Right lobe of liver (tissue), 6 donors: Measurements from ENCODE around the gene ATP13A3. TPM values are rescaled to one million over a fixed set of nuclear protein-coding genes. Genes with fewer than 3 reads are reported as not detected.
A peak's percentile ranks its signal among the peaks of the same experiment; 100 is the strongest.

Experiments used
- ATAC-seq, 4 donors: fragments of 200-7000 bp; cut with Tn5 transposase; one replicate each; pipeline ENCODE4 v1.9.1; 2020; ENCODE audit warnings: mild to moderate bottlenecking in 4 of 4, moderate library complexity in 4 of 4
- DNase-seq, 3 donors: peaks; one replicate each; pipeline ENCODE4 v3.0.0-alpha.2; 2020
- H3K27ac ChIP-seq, 3 donors: fragments of 200-600 bp; one replicate each; pipeline ENCODE4 v1.8.0; 2022
- H3K27me3 ChIP-seq, 2 donors: fragments of 200-600 bp; one replicate each; pipeline ENCODE4 v1.8.0; 2022
- H3K36me3 ChIP-seq, 4 donors: fragments of 200-600 bp; sonication (generic) in 1 of 4; one replicate each; pipeline versions ENCODE4 v1.5.1 to v1.8.0; 2017 to 2022; ENCODE audit warnings: control low read depth in 1 of 4
- H3K4me1 ChIP-seq, 4 donors: fragments of 200-600 bp; sonication (generic) in 1 of 4; one replicate each; pipeline versions ENCODE4 v1.5.1 to v1.8.0; 2017 to 2022; ENCODE audit warnings: control low read depth in 1 of 4
- H3K4me3 ChIP-seq, 3 donors: fragments of 200-600 bp; one replicate each; pipeline ENCODE4 v1.8.0; 2022
- H3K9me3 ChIP-seq, 4 donors: fragments of 200-600 bp; sonication (generic) in 1 of 4; one replicate each; pipeline versions ENCODE4 v1.5.1 to v1.8.0; 2017 to 2022; ENCODE audit warnings: control low read depth in 1 of 4
- POLR2A ChIP-seq: fragments of 450-650 bp; IDR thresholded peaks from one replicate; pipeline ENCODE4 v1.6.1; 2017; ENCODE audit warnings: antibody characterized with exemption, mild to moderate bottlenecking
- WGBS: methylation state at CpG from one replicate; pipeline ENCODE4 v1.1.6; 2018; ENCODE audit warnings: low coverage, low lambda C conversion rate; ENCODE audit not compliant: insufficient coverage; ENCODE audit errors: missing lambda C conversion rate; 5-methylcytosine and 5-hydroxymethylcytosine counted together
- intact Hi-C, 2 donors: fragments of 100-400 bp; cut with DNase I; formaldehyde crosslinking; loops; one replicate each; pipeline versions ENCODE4 v1.11.2 to v1.14.1; 2022
- total RNA-seq, 6 experiments: library from RNA; depleted of rRNA in 2 of 6; stranded (reverse); fragments of >200 nt in 2 of 6; fragmentation: NEBNext Ultra II Directional in 3 of 6; extraction: Animal tissue kit (Norgen Biotek cat#: 25700) in 3 of 6; gene quantifications; one replicate each; pipeline versions ENCODE4 v1.1.0 to v1.2.4, GENCODE V29; 2016 to 2023
- TF ChIP-seq, protein P1 (sequence below), 4 donors: fragments of 200-600 bp in 3 of 4; fragments of 450-650 bp in 1 of 4; IDR thresholded peaks; one replicate each; pipeline versions ENCODE4 v1.5.1 to v1.8.0; 2016 to 2022; ENCODE audit warnings: antibody characterized with exemption in 4 of 4, mild to moderate bottlenecking in 2 of 4
- donor health status: DM: no; HTN: yes; CAD: no.
- donor health status: DM: no; HTN: no; CAD: no.
- donor health status: DM: no; HTN: no; CAD: no.
- donor health status: DM: no; HTN: yes; CAD: no.
- donor health status: DM: no; HTN: yes; CAD: no.

Gene ATP13A3
- total RNA-seq, 6 experiments from 2014 or later = 109 to 172 (median 145) TPM

DNA sequence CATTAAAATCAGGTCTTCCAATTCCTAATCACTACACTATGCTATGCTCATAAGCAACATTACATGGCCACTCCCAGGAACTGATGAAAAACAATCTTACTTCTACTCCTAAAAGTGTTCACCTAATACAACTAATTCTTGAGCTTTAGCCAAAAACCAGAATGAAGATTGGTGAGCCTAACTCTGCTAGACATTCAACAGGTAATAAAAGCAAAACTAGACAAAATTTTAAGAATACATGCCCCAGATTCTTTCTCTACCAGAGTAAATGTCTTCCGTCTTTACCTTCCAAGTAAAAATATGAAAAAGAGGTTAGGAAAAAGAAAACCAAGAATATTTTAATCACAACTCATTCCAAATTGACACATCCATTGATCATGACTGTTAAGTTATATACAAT, 31.3 kb downstream of the ATP13A3 start:
- DNase-seq (no peak), ATAC-seq (no peak)
- WGBS = 95% methylated on average over 1 of the region's 1 CpG
- intact Hi-C loops = no loop called here
- peaks cover 0 to 45% (median 18%) of the 10 kb centered on the region in 4 donors for H3K36me3 ChIP-seq
- no peak overlapping the region for H3K4me3 ChIP-seq
- TF ChIP-seq, protein P1, sequence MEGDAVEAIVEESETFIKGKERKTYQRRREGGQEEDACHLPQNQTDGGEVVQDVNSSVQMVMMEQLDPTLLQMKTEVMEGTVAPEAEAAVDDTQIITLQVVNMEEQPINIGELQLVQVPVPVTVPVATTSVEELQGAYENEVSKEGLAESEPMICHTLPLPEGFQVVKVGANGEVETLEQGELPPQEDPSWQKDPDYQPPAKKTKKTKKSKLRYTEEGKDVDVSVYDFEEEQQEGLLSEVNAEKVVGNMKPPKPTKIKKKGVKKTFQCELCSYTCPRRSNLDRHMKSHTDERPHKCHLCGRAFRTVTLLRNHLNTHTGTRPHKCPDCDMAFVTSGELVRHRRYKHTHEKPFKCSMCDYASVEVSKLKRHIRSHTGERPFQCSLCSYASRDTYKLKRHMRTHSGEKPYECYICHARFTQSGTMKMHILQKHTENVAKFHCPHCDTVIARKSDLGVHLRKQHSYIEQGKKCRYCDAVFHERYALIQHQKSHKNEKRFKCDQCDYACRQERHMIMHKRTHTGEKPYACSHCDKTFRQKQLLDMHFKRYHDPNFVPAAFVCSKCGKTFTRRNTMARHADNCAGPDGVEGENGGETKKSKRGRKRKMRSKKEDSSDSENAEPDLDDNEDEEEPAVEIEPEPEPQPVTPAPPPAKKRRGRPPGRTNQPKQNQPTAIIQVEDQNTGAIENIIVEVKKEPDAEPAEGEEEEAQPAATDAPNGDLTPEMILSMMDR (IDR thresholded peaks at IDR 0.05) = no peak
- no peak for TF ChIP-seq POLR2A
- no peak overlapping the region for H3K27ac ChIP-seq
- H3K4me1 ChIP-seq = no peaks in the 10 kb centered on the region
- H3K27me3 ChIP-seq = no peaks in the 10 kb centered on the region
- H3K9me3 ChIP-seq = no peaks in the 10 kb centered on the region

DNA sequence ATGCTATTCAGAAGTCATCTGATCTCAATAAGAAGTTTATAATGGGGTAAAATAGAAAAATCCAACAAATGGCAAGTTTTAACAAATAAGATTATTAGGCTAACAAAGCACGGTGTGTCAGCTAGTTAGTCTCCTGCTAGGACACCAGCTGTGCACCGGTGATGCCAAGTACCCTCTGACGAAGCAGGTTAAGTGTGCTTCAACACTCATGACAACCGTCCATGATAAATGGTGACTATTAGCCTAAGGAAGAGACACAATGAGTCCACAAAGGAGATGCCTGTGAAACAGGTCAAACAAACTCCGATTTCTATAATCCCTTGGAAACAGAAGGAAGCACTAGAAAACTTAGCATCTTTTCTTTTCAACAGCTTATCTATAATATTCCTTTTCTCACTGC, 36.5 kb downstream of the ATP13A3 start:
- Histone ChIP-seq H3K4me1 (peaks cover 0 to 25% (median 4%) of the 10 kb centered on the region in 4 donors), H3K4me3 (no peak overlapping the region), H3K27ac (no peak overlapping the region), H3K36me3 (peaks cover 7 to 32% (median 23%) of the 10 kb centered on the region in 4 donors), H3K9me3 (no peaks in the 10 kb centered on the region), H3K27me3 (no peaks in the 10 kb centered on the region)
- TF ChIP-seq, protein P1 (IDR thresholded peaks at IDR 0.05) = no peak
- no peak for TF ChIP-seq POLR2A
- intact Hi-C loops = no loop called here
- ATAC-seq (no peak), DNase-seq (no peak)
- 93% methylated on average over 5 of the region's 5 CpGs for WGBS

DNA sequence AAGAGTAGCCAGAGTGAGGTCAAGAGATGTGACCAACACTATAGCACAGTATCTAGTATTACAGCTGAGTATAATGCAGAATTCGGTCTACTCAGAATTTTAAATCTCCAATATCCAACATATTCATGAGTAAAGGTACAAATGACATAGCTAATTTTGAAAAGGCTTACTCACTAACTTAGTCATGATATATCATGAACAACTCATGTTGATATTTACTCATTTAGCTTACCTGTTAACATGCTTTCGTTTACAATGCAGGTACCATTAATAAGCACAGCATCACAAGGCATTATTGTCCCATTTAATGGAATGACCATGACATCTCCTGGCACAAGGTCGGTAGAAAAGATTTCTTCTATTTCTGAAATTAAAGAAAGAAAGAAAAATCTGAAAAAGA, 36.9 kb downstream of the ATP13A3 start:
- no peak overlapping the region for H3K4me3 ChIP-seq
- H3K36me3 ChIP-seq = peaks cover 7 to 32% (median 23%) of the 10 kb centered on the region in 4 donors
- H3K27me3 ChIP-seq = no peaks in the 10 kb centered on the region
- peaks cover 0 to 29% (median 4%) of the 10 kb centered on the region in 4 donors for H3K4me1 ChIP-seq
- DNase-seq (no peak), ATAC-seq (no peak)
- TF ChIP-seq, protein P1 (IDR thresholded peaks at IDR 0.05) = no peak
- no peak for TF ChIP-seq POLR2A
- H3K27ac ChIP-seq = no peak overlapping the region
- WGBS = 93% methylated on average over 3 of the region's 3 CpGs
- intact Hi-C loops = no loop called here
- H3K9me3 ChIP-seq = no peaks in the 10 kb centered on the region

DNA sequence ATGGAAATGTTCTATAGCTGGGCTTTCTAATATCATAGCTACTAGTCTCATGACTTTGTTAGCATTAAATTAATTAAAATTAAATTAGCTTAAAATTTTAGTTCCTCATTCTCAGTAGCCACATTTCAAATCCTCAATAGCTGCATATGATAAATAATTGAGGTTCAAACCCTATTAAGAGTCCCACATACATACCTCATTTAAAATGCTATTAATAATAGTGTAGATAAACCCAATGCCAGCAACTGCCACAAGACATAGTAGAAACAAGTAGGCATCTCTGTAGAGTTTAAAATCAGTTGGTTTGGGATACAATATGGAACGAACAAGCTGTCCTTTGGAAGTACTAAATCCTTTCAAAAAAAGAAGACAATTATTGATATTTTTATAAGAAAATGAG, 39.1 kb downstream of the ATP13A3 start:
- no peak for DNase-seq
- WGBS = 93% methylated on average over 1 of the region's 1 CpG
- intact Hi-C loops = no loop called here
- peaks cover 7 to 20% (median 14%) of the 10 kb centered on the region in 4 donors for H3K36me3 ChIP-seq
- ATAC-seq = no peak
- H3K4me3 ChIP-seq = no peak overlapping the region
- H3K27ac ChIP-seq = no peak overlapping the region
- H3K27me3 ChIP-seq = no peaks in the 10 kb centered on the region
- peaks cover 0 to 29% (median 4%) of the 10 kb centered on the region in 4 donors for H3K4me1 ChIP-seq
- H3K9me3 ChIP-seq = no peaks in the 10 kb centered on the region
- TF ChIP-seq, protein P1 (IDR thresholded peaks at IDR 0.05) = no peak
- TF ChIP-seq POLR2A = no peak

DNA sequence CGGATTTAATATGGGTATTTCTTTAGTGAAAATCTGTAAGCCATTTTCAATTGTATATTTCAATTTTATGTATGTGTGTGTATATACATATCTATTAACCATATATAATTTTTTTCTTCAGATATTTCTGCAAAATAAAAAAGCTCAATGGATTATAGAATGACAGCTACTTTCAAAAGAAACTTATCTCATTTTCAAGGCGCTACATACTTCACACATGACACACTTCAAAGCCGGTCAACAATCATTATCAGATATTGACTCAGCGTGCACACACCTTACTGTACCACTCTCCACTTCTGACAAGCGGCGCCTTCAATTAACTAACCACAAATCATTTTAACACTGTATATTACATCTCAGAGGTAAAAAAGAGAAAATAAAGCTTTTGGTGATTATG, 39.6 kb downstream of the ATP13A3 start:
- peaks cover 6 to 23% (median 13%) of the 10 kb centered on the region in 4 donors for H3K36me3 ChIP-seq
- ATAC-seq (peak; percentile 54 to 86 (median 64)), DNase-seq (no peak)
- H3K4me3 ChIP-seq = no peak overlapping the region
- TF ChIP-seq POLR2A = no peak
- TF ChIP-seq, protein P1 (IDR thresholded peaks at IDR 0.05) = no peak
- peaks cover 0 to 29% (median 4%) of the 10 kb centered on the region in 4 donors for H3K4me1 ChIP-seq
- intact Hi-C loops = no loop called here
- no peaks in the 10 kb centered on the region for H3K27me3 ChIP-seq
- H3K27ac ChIP-seq = no peak overlapping the region
- H3K9me3 ChIP-seq = no peaks in the 10 kb centered on the region
- 18% methylated on average over 6 of the region's 6 CpGs for WGBS
